SJSA1 (cell line): ENCODE data around the gene LCE1A. TPM values are rescaled to one million over a fixed set of nuclear protein-coding genes. Genes with fewer than 3 reads are reported as not detected.

Source experiments
- total RNA-seq: library from RNA; depleted of rRNA; stranded (reverse); fragments of >200 nt; shearing (Covaris generic); gene quantifications from 2 replicates; pipeline ENCODE4 v1.2.3, GENCODE V29; 2014; rRNA removed

Gene LCE1A
- total RNA-seq, 1 experiment from 2014 or later: not detected

Other genes starting within 250 kb of the LCE1A start
- gene LCE3D, start 247.0 kb upstream of the LCE1A start, total RNA-seq: not detected in 2 replicates
- not detected in 2 replicates for gene LCE3C, start 227.2 kb upstream of the LCE1A start, total RNA-seq
- not detected in 2 replicates for gene LCE3B, start 213.7 kb upstream of the LCE1A start, total RNA-seq
- gene LCE3A, start 204.4 kb upstream of the LCE1A start, total RNA-seq: not detected in 2 replicates
- gene LCE2D, start 164.1 kb upstream of the LCE1A start, total RNA-seq: not detected in 2 replicates
- not detected in 2 replicates for gene LCE2C, start 152.2 kb upstream of the LCE1A start, total RNA-seq
- gene LCE2B, start 141.3 kb upstream of the LCE1A start, total RNA-seq: not detected in 2 replicates
- gene LCE2A, start 129.1 kb upstream of the LCE1A start, total RNA-seq: not detected in 2 replicates
- gene LCE4A, start 119.3 kb upstream of the LCE1A start, total RNA-seq: not detected in 2 replicates
- not detected in 2 replicates for gene KPRP, start 69.4 kb upstream of the LCE1A start, total RNA-seq
- gene LCE1F, start 52.3 kb upstream of the LCE1A start, total RNA-seq: not detected in 2 replicates
- gene LCE1E, start 41.2 kb upstream of the LCE1A start, total RNA-seq: not detected in 2 replicates
- not detected in 2 replicates for gene LCE1D, start 30.8 kb upstream of the LCE1A start, total RNA-seq
- gene LCE1C, start 20.8 kb upstream of the LCE1A start, total RNA-seq: not detected in 2 replicates
- gene LCE1B, start 15.5 kb upstream of the LCE1A start, total RNA-seq: not detected in 2 replicates
- not detected in 2 replicates for gene LCE6A, start 15.4 kb downstream of the LCE1A start, total RNA-seq
- gene LCE7A, start 32.5 kb downstream of the LCE1A start, total RNA-seq: not detected in 2 replicates
- gene SMCP, start 50.8 kb downstream of the LCE1A start, total RNA-seq: not detected in 2 replicates
- gene IVL, start 81.1 kb downstream of the LCE1A start, total RNA-seq: not detected in 2 replicates
- not detected in 2 replicates for gene SPRR5, start 119.7 kb downstream of the LCE1A start, total RNA-seq
- gene SPRR4, start 143.2 kb downstream of the LCE1A start, total RNA-seq: not detected in 2 replicates
- not detected in 2 replicates for gene SPRR1A, start 156.6 kb downstream of the LCE1A start, total RNA-seq
- gene SPRR3, start 174.3 kb downstream of the LCE1A start, total RNA-seq: not detected in 2 replicates
- not detected in 2 replicates for gene SPRR1B, start 203.7 kb downstream of the LCE1A start, total RNA-seq
- gene SPRR2D, start 213.6 kb downstream of the LCE1A start, total RNA-seq: not detected in 2 replicates
- not detected in 2 replicates for gene SPRR2A, start 230.0 kb downstream of the LCE1A start, total RNA-seq
- gene SPRR2B, start 244.1 kb downstream of the LCE1A start, total RNA-seq: not detected in 2 replicates